ENCODE data around the gene EN1. TPM values are rescaled to one million over a fixed set of nuclear protein-coding genes. Genes with fewer than 3 reads are reported as not detected.

The EN1 gene
- total RNA-seq, 1 experiment from 2014 or later: not detected

DNA sequence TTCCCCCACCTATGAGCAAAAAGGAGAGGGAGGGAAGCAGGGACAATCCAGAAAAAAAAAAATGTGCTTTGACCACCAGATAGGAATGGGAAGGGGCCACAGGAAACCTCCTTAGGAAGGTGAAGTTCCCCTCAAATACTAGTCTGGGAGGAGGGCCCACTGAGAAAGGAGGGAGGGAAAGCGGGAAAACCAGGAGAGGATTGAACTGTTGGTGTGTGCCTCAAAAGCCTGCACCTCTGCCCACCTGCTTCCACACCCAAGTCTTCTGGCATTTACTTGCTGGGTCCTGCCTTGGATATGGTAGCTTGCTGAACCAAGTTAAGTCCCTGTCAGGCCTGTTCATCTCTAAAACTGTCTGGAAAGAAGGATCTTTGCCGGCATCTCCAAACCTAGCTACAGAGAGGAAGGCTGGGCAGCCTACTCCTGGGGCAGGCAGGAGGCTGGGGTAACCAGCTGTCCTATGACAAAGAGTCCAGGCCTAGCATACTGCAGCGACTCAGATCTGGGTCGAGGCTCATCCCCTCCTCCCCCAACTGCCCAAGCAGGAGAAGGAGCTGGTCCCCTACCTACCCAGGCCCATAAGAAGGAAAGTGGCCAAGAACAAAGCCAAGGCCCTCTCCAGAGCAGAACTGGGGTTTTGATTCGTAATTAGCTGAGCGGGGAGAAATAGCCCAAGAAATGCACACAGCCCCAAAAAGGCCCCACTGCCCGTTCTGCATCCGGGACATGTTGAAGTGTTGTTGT, 3.0 kb downstream of the EN1 start:
- H3K27me3 ChIP-seq (replicated peaks; ENCODE audit: insufficient read depth, low read depth, low read length, poor library complexity): peaks cover 58% of the 10 kb centered on the region
- CTCF ChIA-PET: no interaction called here
- H3K27ac ChIP-seq (ENCODE audit: low read depth, low read length, poor library complexity, severe bottlenecking): no peak overlapping the region
- no peaks in the 10 kb centered on the region for H3K9me3 ChIP-seq (ENCODE audit: low read depth, low read length, poor library complexity, severe bottlenecking)
- POLR2A ChIA-PET (ENCODE audit: low non-redundant PET): no interaction called here
- no peaks in the 10 kb centered on the region for H3K36me3 ChIP-seq (ENCODE audit: insufficient read depth, low read length, poor library complexity, severe bottlenecking)
- DNase-seq (ENCODE audit: low spot score): no peak
- intact Hi-C loops (cut with micrococcal nuclease; ENCODE audit: unreplicated experiment): no loop called here
- H3K4me3 ChIP-seq (ENCODE audit: low read depth, low read length, poor library complexity, severe bottlenecking): no peak overlapping the region
- TF ChIP-seq, protein P1, sequence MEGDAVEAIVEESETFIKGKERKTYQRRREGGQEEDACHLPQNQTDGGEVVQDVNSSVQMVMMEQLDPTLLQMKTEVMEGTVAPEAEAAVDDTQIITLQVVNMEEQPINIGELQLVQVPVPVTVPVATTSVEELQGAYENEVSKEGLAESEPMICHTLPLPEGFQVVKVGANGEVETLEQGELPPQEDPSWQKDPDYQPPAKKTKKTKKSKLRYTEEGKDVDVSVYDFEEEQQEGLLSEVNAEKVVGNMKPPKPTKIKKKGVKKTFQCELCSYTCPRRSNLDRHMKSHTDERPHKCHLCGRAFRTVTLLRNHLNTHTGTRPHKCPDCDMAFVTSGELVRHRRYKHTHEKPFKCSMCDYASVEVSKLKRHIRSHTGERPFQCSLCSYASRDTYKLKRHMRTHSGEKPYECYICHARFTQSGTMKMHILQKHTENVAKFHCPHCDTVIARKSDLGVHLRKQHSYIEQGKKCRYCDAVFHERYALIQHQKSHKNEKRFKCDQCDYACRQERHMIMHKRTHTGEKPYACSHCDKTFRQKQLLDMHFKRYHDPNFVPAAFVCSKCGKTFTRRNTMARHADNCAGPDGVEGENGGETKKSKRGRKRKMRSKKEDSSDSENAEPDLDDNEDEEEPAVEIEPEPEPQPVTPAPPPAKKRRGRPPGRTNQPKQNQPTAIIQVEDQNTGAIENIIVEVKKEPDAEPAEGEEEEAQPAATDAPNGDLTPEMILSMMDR (conservative IDR thresholded peaks at IDR 0.05; ENCODE audit: low read depth, low read length): no peak
- TF ChIP-seq EZH2 (IDR thresholded peaks at IDR 0.05; ENCODE audit: borderline replicate concordance, low read depth, low read length, poor library complexity, severe bottlenecking): no peak
- no TSS peak for BruUV-seq (replicated peaks)
- peaks cover 14% of the 10 kb centered on the region for H3K4me1 ChIP-seq (ENCODE audit: insufficient read depth, low read length, poor library complexity, severe bottlenecking)

DNA sequence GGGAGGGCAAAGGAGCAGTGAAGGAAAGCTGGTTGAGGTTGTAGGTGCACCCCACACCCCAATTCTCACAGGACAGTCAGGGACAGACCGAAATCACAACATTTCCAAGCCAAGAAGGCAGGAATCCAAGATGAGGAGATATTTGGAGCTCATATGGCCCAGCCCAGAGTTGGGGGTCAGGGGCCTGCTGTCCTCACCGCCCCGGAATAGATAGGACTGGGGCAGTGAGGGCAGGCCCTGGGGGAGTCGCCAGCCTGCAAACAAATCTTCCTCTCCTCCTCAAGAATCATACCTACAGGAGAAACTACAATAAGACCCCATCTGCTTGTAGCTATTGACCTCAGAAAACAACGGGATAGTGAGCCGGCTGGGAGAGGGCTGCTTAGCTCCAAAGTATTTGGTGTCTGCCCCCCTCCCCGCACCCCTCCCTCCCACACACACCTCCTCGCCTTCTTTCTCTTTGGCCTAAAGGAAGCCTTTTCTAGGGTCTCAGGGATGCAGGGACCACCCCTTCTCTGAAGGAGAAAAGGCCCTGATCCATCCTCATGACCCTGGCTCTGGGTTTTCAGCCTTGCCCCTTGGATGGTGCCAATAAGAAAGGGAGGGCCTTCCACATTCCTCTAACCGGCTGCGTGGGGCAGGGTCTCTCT, 3.8 kb downstream of the EN1 start:
- CTCF ChIA-PET: no interaction called here
- H3K36me3 ChIP-seq (ENCODE audit: insufficient read depth, low read length, poor library complexity, severe bottlenecking): no peaks in the 10 kb centered on the region
- peaks cover 14% of the 10 kb centered on the region for H3K4me1 ChIP-seq (ENCODE audit: insufficient read depth, low read length, poor library complexity, severe bottlenecking)
- H3K9me3 ChIP-seq (ENCODE audit: low read depth, low read length, poor library complexity, severe bottlenecking): no peaks in the 10 kb centered on the region
- POLR2A ChIA-PET (ENCODE audit: low non-redundant PET): no interaction called here
- DNase-seq (ENCODE audit: low spot score): no peak
- TF ChIP-seq EZH2 (IDR thresholded peaks at IDR 0.05; ENCODE audit: borderline replicate concordance, low read depth, low read length, poor library complexity, severe bottlenecking): no peak
- TF ChIP-seq, protein P1 (conservative IDR thresholded peaks at IDR 0.05; ENCODE audit: low read depth, low read length): no peak
- intact Hi-C loops (cut with micrococcal nuclease; ENCODE audit: unreplicated experiment): no loop called here
- no TSS peak for BruUV-seq (replicated peaks)
- H3K4me3 ChIP-seq (ENCODE audit: low read depth, low read length, poor library complexity, severe bottlenecking): no peak overlapping the region
- H3K27ac ChIP-seq (ENCODE audit: low read depth, low read length, poor library complexity, severe bottlenecking): no peak overlapping the region
- H3K27me3 ChIP-seq (replicated peaks; ENCODE audit: insufficient read depth, low read depth, low read length, poor library complexity): peaks cover 51% of the 10 kb centered on the region

DNA sequence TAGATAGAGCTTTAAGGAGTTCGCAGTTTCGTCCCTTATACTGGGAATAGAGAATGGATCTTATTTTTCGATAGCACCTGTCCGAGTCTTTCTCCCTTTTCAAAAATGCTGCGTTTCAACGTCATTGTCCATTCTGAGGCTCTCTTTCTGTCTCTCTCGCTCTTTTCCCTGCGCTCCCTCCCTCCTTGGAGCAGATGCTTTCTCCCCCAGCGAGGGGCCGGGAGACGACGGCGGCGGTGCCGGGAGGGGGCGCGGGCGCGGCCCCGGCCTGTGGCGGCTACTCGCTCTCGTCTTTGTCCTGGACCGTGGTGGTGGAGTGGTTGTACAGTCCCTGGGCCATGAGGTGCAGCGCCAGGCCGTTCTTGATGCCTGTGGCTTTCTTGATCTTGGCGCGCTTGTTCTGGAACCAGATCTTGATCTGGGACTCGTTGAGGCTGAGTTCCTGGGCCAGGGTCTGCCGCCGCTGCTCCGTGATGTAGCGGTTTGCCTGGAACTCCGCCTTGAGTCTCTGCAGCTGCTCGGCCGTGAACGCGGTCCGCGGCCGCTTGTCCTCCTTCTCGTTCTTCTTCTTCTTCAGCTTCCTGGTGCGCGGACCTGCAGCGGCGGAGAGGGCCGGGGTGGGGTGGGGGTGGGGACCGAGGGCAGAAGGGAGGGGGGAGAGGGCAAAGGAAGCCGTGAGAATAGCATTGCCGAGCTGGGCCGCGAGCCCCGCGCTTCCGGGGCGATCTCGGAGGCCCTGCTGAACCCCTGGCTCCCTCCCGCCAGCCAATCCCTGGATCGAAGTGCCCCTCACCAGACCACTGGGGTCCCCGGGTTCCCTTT, 4.6 kb downstream of the EN1 start:
- intact Hi-C loops (cut with micrococcal nuclease; ENCODE audit: unreplicated experiment): no loop called here
- no TSS peak for BruUV-seq (replicated peaks)
- H3K36me3 ChIP-seq (ENCODE audit: insufficient read depth, low read length, poor library complexity, severe bottlenecking): no peaks in the 10 kb centered on the region
- H3K4me1 ChIP-seq (ENCODE audit: insufficient read depth, low read length, poor library complexity, severe bottlenecking): peaks cover 10% of the 10 kb centered on the region
- CTCF ChIA-PET: no interaction called here
- no peak overlapping the region for H3K27ac ChIP-seq (ENCODE audit: low read depth, low read length, poor library complexity, severe bottlenecking)
- no peaks in the 10 kb centered on the region for H3K9me3 ChIP-seq (ENCODE audit: low read depth, low read length, poor library complexity, severe bottlenecking)
- peaks cover 51% of the 10 kb centered on the region for H3K27me3 ChIP-seq (replicated peaks; ENCODE audit: insufficient read depth, low read depth, low read length, poor library complexity)
- no peak for DNase-seq (ENCODE audit: low spot score)
- no peak for TF ChIP-seq EZH2 (IDR thresholded peaks at IDR 0.05; ENCODE audit: borderline replicate concordance, low read depth, low read length, poor library complexity, severe bottlenecking)
- POLR2A ChIA-PET (ENCODE audit: low non-redundant PET): no interaction called here
- H3K4me3 ChIP-seq (ENCODE audit: low read depth, low read length, poor library complexity, severe bottlenecking): no peak overlapping the region
